ENCODE data around the gene EEFSEC. TPM values are rescaled to one million over a fixed set of nuclear protein-coding genes. Genes with fewer than 3 reads are reported as not detected.

The EEFSEC gene
- total RNA-seq, 1 donor from 2014 or later = 6.1 TPM

GRCh38 chr3:128334086-128334645 is 180.9 kb downstream of the EEFSEC start:
- no peaks in the 10 kb centered on the region for H3K36me3 ChIP-seq (ENCODE audit: insufficient read depth, low read length)
- H3K4me3 Mint-ChIP-seq (ENCODE audit: unreplicated experiment) = no peak overlapping the region
- FAIRE-seq = no peak
- TF ChIP-seq CTCF (IDR thresholded peaks at IDR 0.05; ENCODE audit: insufficient read depth, low read depth, low read length) (no peak), EZH2 (IDR thresholded peaks at IDR 0.05; ENCODE audit: insufficient read depth, low read length) (no peak)
- H3K79me2 ChIP-seq (ENCODE audit: insufficient read depth, low read length) = no peaks in the 10 kb centered on the region
- H3K4me1 Mint-ChIP-seq (ENCODE audit: low read depth, unreplicated experiment) = peaks cover 17% of the 10 kb centered on the region
- H3K27ac Mint-ChIP-seq (ENCODE audit: unreplicated experiment) = no peak overlapping the region
- H3K4me3 ChIP-seq (ENCODE audit: insufficient read depth, low read depth, low read length) = no peak overlapping the region
- no peaks in the 10 kb centered on the region for H3K9me3 ChIP-seq (ENCODE audit: insufficient read depth, low read depth, low read length)
- no peak overlapping the region for H3K4me2 ChIP-seq (ENCODE audit: low read length)
- no peak overlapping the region for H3K9ac ChIP-seq (ENCODE audit: low read length)
- peaks cover 29% of the 10 kb centered on the region for H3K27me3 Mint-ChIP-seq (ENCODE audit: low read depth, unreplicated experiment)
- peaks cover 3% of the 10 kb centered on the region for H3K9me3 Mint-ChIP-seq (ENCODE audit: unreplicated experiment)
- H3K36me3 Mint-ChIP-seq (ENCODE audit: low read depth, unreplicated experiment) = peaks cover 11% of the 10 kb centered on the region
- no peaks in the 10 kb centered on the region for H3K4me1 ChIP-seq (ENCODE audit: insufficient read depth, low read length)
- DNase-seq (ENCODE audit: low read depth) = no peak
- H3K27ac ChIP-seq (ENCODE audit: low read depth, low read length) = no peak overlapping the region
- H2AFZ ChIP-seq (ENCODE audit: low read depth, low read length) = no peak overlapping the region
- no peaks in the 10 kb centered on the region for H3K27me3 ChIP-seq (ENCODE audit: insufficient read depth, low read length)
- H4K20me1 ChIP-seq (ENCODE audit: insufficient read depth, low read length) = no peaks in the 10 kb centered on the region

GRCh38 chr3:128334766-128335165 is 181.5 kb downstream of the EEFSEC start:
- Histone ChIP-seq H4K20me1 (ENCODE audit: insufficient read depth, low read length) (no peaks in the 10 kb centered on the region), H3K36me3 (ENCODE audit: insufficient read depth, low read length) (no peaks in the 10 kb centered on the region), H3K4me3 (ENCODE audit: insufficient read depth, low read depth, low read length) (no peak overlapping the region), H2AFZ (ENCODE audit: low read depth, low read length) (no peak overlapping the region), H3K27me3 (ENCODE audit: insufficient read depth, low read length) (no peaks in the 10 kb centered on the region), H3K27ac (ENCODE audit: low read depth, low read length) (no peak overlapping the region), H3K9me3 (ENCODE audit: insufficient read depth, low read depth, low read length) (no peaks in the 10 kb centered on the region), H3K4me1 (ENCODE audit: insufficient read depth, low read length) (no peaks in the 10 kb centered on the region), H3K9ac (ENCODE audit: low read length) (no peak overlapping the region), H3K79me2 (ENCODE audit: insufficient read depth, low read length) (no peaks in the 10 kb centered on the region), H3K4me2 (ENCODE audit: low read length) (no peak overlapping the region)
- peaks cover 11% of the 10 kb centered on the region for H3K36me3 Mint-ChIP-seq (ENCODE audit: low read depth, unreplicated experiment)
- peaks cover 3% of the 10 kb centered on the region for H3K9me3 Mint-ChIP-seq (ENCODE audit: unreplicated experiment)
- H3K4me3 Mint-ChIP-seq (ENCODE audit: unreplicated experiment) = no peak overlapping the region
- H3K27me3 Mint-ChIP-seq (ENCODE audit: low read depth, unreplicated experiment) = peaks cover 29% of the 10 kb centered on the region
- FAIRE-seq (no peak), DNase-seq (ENCODE audit: low read depth) (no peak)
- H3K27ac Mint-ChIP-seq (ENCODE audit: unreplicated experiment) = no peak overlapping the region
- no peak for TF ChIP-seq EZH2 (IDR thresholded peaks at IDR 0.05; ENCODE audit: insufficient read depth, low read length)
- TF ChIP-seq CTCF (IDR thresholded peaks at IDR 0.05; ENCODE audit: insufficient read depth, low read depth, low read length) = no peak
- peaks cover 18% of the 10 kb centered on the region for H3K4me1 Mint-ChIP-seq (ENCODE audit: low read depth, unreplicated experiment)

- no peak overlapping the region for H3K4me3 Mint-ChIP-seq (ENCODE audit: unreplicated experiment)
- peaks cover 8% of the 10 kb centered on the region for H3K36me3 Mint-ChIP-seq (ENCODE audit: low read depth, unreplicated experiment)
- FAIRE-seq = no peak
- no peak overlapping the region for H3K27ac Mint-ChIP-seq (ENCODE audit: unreplicated experiment)
- Histone ChIP-seq H3K9me3 (ENCODE audit: insufficient read depth, low read depth, low read length) (no peaks in the 10 kb centered on the region), H3K79me2 (ENCODE audit: insufficient read depth, low read length) (no peaks in the 10 kb centered on the region), H3K27me3 (ENCODE audit: insufficient read depth, low read length) (no peaks in the 10 kb centered on the region), H2AFZ (ENCODE audit: low read depth, low read length) (no peak overlapping the region), H3K36me3 (ENCODE audit: insufficient read depth, low read length) (no peaks in the 10 kb centered on the region), H4K20me1 (ENCODE audit: insufficient read depth, low read length) (no peaks in the 10 kb centered on the region), H3K4me1 (ENCODE audit: insufficient read depth, low read length) (no peaks in the 10 kb centered on the region), H3K4me2 (ENCODE audit: low read length) (no peak overlapping the region), H3K27ac (ENCODE audit: low read depth, low read length) (no peak overlapping the region), H3K4me3 (ENCODE audit: insufficient read depth, low read depth, low read length) (no peak overlapping the region), H3K9ac (ENCODE audit: low read length) (no peak overlapping the region)
- peaks cover 24% of the 10 kb centered on the region for H3K27me3 Mint-ChIP-seq (ENCODE audit: low read depth, unreplicated experiment)
- peaks cover 3% of the 10 kb centered on the region for H3K9me3 Mint-ChIP-seq (ENCODE audit: unreplicated experiment)
- no peak for DNase-seq (ENCODE audit: low read depth)
- peaks cover 18% of the 10 kb centered on the region for H3K4me1 Mint-ChIP-seq (ENCODE audit: low read depth, unreplicated experiment)
- TF ChIP-seq CTCF (IDR thresholded peaks at IDR 0.05; ENCODE audit: insufficient read depth, low read depth, low read length) (no peak), EZH2 (IDR thresholded peaks at IDR 0.05; ENCODE audit: insufficient read depth, low read length) (no peak)
Measured at GRCh38 chr3:128335621-128336296, 182.5 kb downstream of the EEFSEC start.
